HepG2 (cell line): ENCODE results near the gene CASKIN2. TPM values are rescaled to one million over a fixed set of nuclear protein-coding genes. Genes with fewer than 3 reads are reported as not detected.

Source experiments
- ATAC-seq: fragments of 200-7000 bp; cut with Tn5 transposase; 3 replicates; pipeline ENCODE4 v1.9.1; 2020; ENCODE audit warnings: mild to moderate bottlenecking, moderate library complexity
- BruUV-seq: library from RNA; stranded (reverse); fragments of 400-500 nt; replicated peaks from 2 replicates; lab custom pipeline; 2021; lab: Mats Ljungman, UMichigan
- CTCF ChIA-PET: fragments of 300-600 bp; formaldehyde crosslinking; extraction: SDS; loops from one replicate; lab custom pipeline; 2021; ENCODE audit warnings: low total read pairs, inconsistent platforms, low intra/inter-chr PET ratio; lab: Yijun Ruan, JAX
- POLR2A ChIA-PET: fragments of 350-600 bp; sonication (Branson Sonifier 250); formaldehyde crosslinking; loops from one replicate; lab custom pipeline; 2020; ENCODE audit warnings: antibody characterized with exemption, inconsistent platforms; lab: Yijun Ruan, JAX
- DNase-seq: peaks from one replicate; pipeline ENCODE4 v3.0.0-alpha.2; 2015; ENCODE audit warnings: low spot score
- FAIRE-seq: peaks from 3 replicates; lab custom pipeline; 2011; peaks lifted over from hg19 to GRCh38; lab: Jason Lieb, UNC
- H2AFZ ChIP-seq: one replicate; pipeline ENCODE4 v1.6.1; 2011; ENCODE audit warnings: low read length, inconsistent platforms
- H3K27ac ChIP-seq: fragments of 300-600 bp; 3 replicates; pipeline ENCODE4 v1.8.0; 2011; ENCODE audit warnings: mixed run types, mild to moderate bottlenecking, mixed read lengths, low read length, inconsistent platforms; ENCODE audit not compliant: insufficient read depth; ENCODE audit errors: extremely low read length
- H3K27me3 ChIP-seq, 2 experiments: fragments of 200-600 bp in 1 of 2; 2 replicates in 1 of 2; 3 replicates in 1 of 2; pipeline versions ENCODE4 v1.6.0 to v1.8.0; 2011; ENCODE audit warnings: low read length in 2 of 2, mild to moderate bottlenecking in 2 of 2, moderate library complexity in 2 of 2, inconsistent platforms in 1 of 2; ENCODE audit not compliant: insufficient read depth in 2 of 2, control insufficient read depth in 1 of 2
- H3K36me3 ChIP-seq, 2 experiments: fragments of 200-600 bp in 1 of 2; replicated peaks in 1 of 2; 2 replicates in 1 of 2; 3 replicates in 1 of 2; pipeline versions ENCODE4 v1.5.1 to v1.8.0; 2011; ENCODE audit warnings: low read length in 2 of 2, inconsistent platforms in 1 of 2; ENCODE audit not compliant: insufficient read depth in 2 of 2, control insufficient read depth in 1 of 2
- H3K4me1 ChIP-seq: 2 replicates; pipeline ENCODE4 v1.5.1; 2012; ENCODE audit warnings: low read length, inconsistent platforms; ENCODE audit not compliant: insufficient read depth
- H3K4me2 ChIP-seq: 2 replicates; pipeline ENCODE4 v1.6.0; 2011; ENCODE audit warnings: low read depth, low read length, inconsistent platforms
- H3K4me3 ChIP-seq, 3 experiments: fragments of 200-600 bp in 1 of 3; sonication (generic), shearing (Covaris generic) in 1 of 3; replicated peaks in 1 of 3; 2 replicates each; pipeline ENCODE4 v1.5.1; 2011 to 2016; ENCODE audit warnings: low read length in 3 of 3, inconsistent platforms in 2 of 3, low read depth in 2 of 3, mild to moderate bottlenecking in 2 of 3, control low read depth in 1 of 3, mixed read lengths in 1 of 3; ENCODE audit not compliant: insufficient read depth in 1 of 3
- H3K79me2 ChIP-seq: one replicate; pipeline ENCODE4 v1.6.1; 2011; ENCODE audit warnings: low read length, inconsistent platforms; ENCODE audit not compliant: insufficient read depth
- H3K9ac ChIP-seq: 2 replicates; pipeline ENCODE4 v1.6.0; 2011; ENCODE audit warnings: mild to moderate bottlenecking, low read depth, low read length, inconsistent platforms; ENCODE audit not compliant: insufficient read depth
- H3K9me3 ChIP-seq: 2 replicates; pipeline ENCODE4 v1.5.1; 2012; ENCODE audit warnings: mild to moderate bottlenecking, low read length
- H4K20me1 ChIP-seq: 2 replicates; pipeline ENCODE4 v1.6.0; 2011; ENCODE audit warnings: inconsistent platforms, mild to moderate bottlenecking, low read length, moderate library complexity; ENCODE audit not compliant: insufficient read depth
- RFX1 ChIP-seq: fragments of 450-650 bp; IDR thresholded peaks from 2 replicates; pipeline ENCODE4 v1.6.1; 2017
- ZNF207 ChIP-seq: fragments of 450-650 bp; IDR thresholded peaks from 2 replicates; pipeline ENCODE4 v1.6.1; 2016; ENCODE audit warnings: antibody characterized with exemption, borderline replicate concordance
- ZNF790 ChIP-seq: sonication (generic); formaldehyde crosslinking; IDR thresholded peaks from 2 replicates; pipeline ENCODE4 v1.8.0; 2022; ENCODE audit warnings: missing genetic modification reagents, mild to moderate bottlenecking, borderline replicate concordance
- ZNF841 ChIP-seq: sonication (generic); formaldehyde crosslinking; IDR thresholded peaks from 2 replicates; pipeline ENCODE4 v1.8.1; 2023; ENCODE audit warnings: missing genetic modification reagents, borderline replicate concordance
- WGBS: methylation state at CpG from one replicate; pipeline ENCODE4 v1.1.6; 2017; ENCODE audit warnings: low lambda C conversion rate; 5-methylcytosine and 5-hydroxymethylcytosine counted together
- in situ Hi-C: cut with HindIII; loops from 2 replicates; pipeline ENCODE4 v1.10.0; 2017; ENCODE audit warnings: low pct_unique_long_range_greater_than_20kb; ENCODE audit not compliant: extremely low pct_ligation_motif_present
- intact Hi-C: fragments of 100-400 bp; cut with micrococcal nuclease; formaldehyde crosslinking; loops from one replicate; pipeline ENCODE4 v1.10.0; 2022; ENCODE audit not compliant: unreplicated experiment
- polyA plus RNA-seq, 8 experiments: library from polyadenylated mRNA; depleted of rRNA in 3 of 8; stranded (reverse) in 7 of 8; unstranded in 1 of 8; fragments of >200 nt; fragmentation: Illumina TruSeq in 4 of 8; extraction: Trizol in 4 of 8; gene quantifications; 2 replicates each; pipeline versions ENCODE4 v1.2.1 to v1.2.3, GENCODE V29; 2011 to 2016; ENCODE audit warnings: low read depth in 4 of 8, missing spikeins in 1 of 8, mixed read lengths in 1 of 8; ENCODE audit not compliant: insufficient read depth in 1 of 8
- total RNA-seq, 5 experiments: library from RNA; depleted of rRNA; stranded (reverse); fragments of >200 nt; fragmentation: Illumina TruSeq; extraction: Trizol; gene quantifications; 2 replicates each; pipeline ENCODE4 v1.2.3, GENCODE V29; 2016; ENCODE audit warnings: low read depth in 1 of 5
- TF ChIP-seq, protein P1 (sequence below): sonication (generic); formaldehyde crosslinking; IDR thresholded peaks from 2 replicates; pipeline ENCODE4 v1.8.0; 2022; ENCODE audit warnings: missing genetic modification reagents, mild to moderate bottlenecking, moderate library complexity, borderline replicate concordance
- TF ChIP-seq, protein P2 (sequence below): sonication (generic); formaldehyde crosslinking; IDR thresholded peaks from 2 replicates; pipeline ENCODE4; 2020; ENCODE audit warnings: missing genetic modification reagents, mild to moderate bottlenecking, borderline replicate concordance

The CASKIN2 gene
- total and polyA plus RNA-seq, 2 of the 13 experiments (the other 11 are each of a cell fraction or from before 2014, with no cell fraction given), result 5.2 to 7.8 TPM

DNA sequence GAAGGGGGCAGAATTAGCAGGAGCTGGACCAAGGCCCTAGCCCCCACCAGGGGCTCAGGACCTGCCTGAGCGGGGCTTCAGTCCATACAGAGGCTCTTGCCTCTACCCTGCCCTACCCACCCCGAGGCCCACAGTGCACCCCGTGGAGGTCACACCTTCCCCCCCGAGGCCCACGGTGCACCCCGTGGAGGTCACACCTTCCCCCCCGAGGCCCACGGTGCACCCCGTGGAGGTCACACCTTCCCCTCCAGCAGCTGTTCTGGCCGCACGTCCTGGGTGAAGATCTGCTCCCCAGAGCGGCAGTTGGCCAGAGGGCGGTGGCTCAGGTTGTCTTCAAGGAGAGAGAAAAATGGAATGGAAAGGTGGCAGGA is 11.4 kb downstream of the CASKIN2 start (continued):
- TF ChIP-seq, protein P1, sequence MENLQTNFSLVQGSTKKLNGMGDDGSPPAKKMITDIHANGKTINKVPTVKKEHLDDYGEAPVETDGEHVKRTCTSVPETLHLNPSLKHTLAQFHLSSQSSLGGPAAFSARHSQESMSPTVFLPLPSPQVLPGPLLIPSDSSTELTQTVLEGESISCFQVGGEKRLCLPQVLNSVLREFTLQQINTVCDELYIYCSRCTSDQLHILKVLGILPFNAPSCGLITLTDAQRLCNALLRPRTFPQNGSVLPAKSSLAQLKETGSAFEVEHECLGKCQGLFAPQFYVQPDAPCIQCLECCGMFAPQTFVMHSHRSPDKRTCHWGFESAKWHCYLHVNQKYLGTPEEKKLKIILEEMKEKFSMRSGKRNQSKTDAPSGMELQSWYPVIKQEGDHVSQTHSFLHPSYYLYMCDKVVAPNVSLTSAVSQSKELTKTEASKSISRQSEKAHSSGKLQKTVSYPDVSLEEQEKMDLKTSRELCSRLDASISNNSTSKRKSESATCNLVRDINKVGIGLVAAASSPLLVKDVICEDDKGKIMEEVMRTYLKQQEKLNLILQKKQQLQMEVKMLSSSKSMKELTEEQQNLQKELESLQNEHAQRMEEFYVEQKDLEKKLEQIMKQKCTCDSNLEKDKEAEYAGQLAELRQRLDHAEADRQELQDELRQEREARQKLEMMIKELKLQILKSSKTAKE (CRISPR knock-in tag), result no peak

DNA sequence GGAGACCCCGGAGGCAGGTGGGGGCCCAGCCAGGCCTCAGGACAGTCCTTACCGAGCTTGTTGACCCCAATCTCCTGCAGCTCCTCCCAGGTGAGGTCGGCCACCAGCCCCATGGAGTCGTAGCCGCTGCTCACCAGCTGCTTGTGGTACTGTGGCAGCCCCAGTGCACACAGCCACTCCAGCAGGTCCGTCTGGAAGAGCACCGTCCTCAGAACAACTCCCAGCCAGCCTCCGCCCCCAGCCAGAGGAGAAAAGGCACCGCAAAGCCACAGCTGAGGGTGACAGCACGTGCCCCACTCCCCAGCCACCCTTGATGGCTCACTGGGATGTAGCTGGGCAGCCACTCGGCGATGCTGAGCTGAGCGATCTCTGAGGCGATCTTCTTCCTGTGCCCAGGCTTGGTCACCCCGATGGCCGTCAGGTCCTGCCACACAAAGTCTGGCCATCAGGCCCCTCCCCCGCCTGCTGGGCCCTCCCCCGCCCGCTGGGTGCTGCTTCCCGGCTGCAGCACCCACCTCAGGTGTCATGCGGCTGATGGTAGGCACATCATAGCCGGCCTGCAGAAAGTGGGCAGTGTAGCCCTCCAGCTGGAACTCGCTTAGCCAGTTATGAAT is 11.9 kb downstream of the CASKIN2 start:
- no peaks in the 10 kb centered on the region for H3K9me3 ChIP-seq
- H3K9ac ChIP-seq, result no peak overlapping the region
- H4K20me1 ChIP-seq, result no peaks in the 10 kb centered on the region
- H3K27ac ChIP-seq, result no peak overlapping the region
- no peak for FAIRE-seq
- in situ Hi-C loops (no loop called here), intact Hi-C loops (no loop called here)
- no peaks in the 10 kb centered on the region for H3K27me3 ChIP-seq
- H3K4me1 ChIP-seq, result peaks cover 22% of the 10 kb centered on the region
- H3K4me3 ChIP-seq, result no peak overlapping the region
- H3K4me2 ChIP-seq, result no peak overlapping the region
- H3K36me3 ChIP-seq, result peaks cover 13 to 42% of the 10 kb centered on the region in 2 experiments; a peak in 4 of 5 replicates
- DNase-seq, result no peak
- 93% methylated on average over 9 of the region's 23 CpGs for WGBS
- ChIA-PET CTCF (interaction anchor here (1.2 to 2.7 kb wide), 3 partner anchors 12 to 98 kb away, joined by 3 to 22 read pairs (median 4); partner anchors contain the start of genes CASKIN2, LLGL2 and TSEN54), POLR2A (interaction anchor here (0.9 to 1.0 kb wide), 2 partner anchors 8 to 54 kb away, joined by 3 to 4 read pairs; no protein-coding TSS in a partner anchor)
- H3K79me2 ChIP-seq, result no peaks in the 10 kb centered on the region
- BruUV-seq, result no TSS peak
- no peak for ATAC-seq
- H2AFZ ChIP-seq, result no peak overlapping the region
- TF ChIP-seq ZNF207 (no peak), RFX1 (no peak), ZNF790 (CRISPR knock-in tag) (no peak), ZNF841 (CRISPR knock-in tag) (no peak)
- TF ChIP-seq, protein P2, sequence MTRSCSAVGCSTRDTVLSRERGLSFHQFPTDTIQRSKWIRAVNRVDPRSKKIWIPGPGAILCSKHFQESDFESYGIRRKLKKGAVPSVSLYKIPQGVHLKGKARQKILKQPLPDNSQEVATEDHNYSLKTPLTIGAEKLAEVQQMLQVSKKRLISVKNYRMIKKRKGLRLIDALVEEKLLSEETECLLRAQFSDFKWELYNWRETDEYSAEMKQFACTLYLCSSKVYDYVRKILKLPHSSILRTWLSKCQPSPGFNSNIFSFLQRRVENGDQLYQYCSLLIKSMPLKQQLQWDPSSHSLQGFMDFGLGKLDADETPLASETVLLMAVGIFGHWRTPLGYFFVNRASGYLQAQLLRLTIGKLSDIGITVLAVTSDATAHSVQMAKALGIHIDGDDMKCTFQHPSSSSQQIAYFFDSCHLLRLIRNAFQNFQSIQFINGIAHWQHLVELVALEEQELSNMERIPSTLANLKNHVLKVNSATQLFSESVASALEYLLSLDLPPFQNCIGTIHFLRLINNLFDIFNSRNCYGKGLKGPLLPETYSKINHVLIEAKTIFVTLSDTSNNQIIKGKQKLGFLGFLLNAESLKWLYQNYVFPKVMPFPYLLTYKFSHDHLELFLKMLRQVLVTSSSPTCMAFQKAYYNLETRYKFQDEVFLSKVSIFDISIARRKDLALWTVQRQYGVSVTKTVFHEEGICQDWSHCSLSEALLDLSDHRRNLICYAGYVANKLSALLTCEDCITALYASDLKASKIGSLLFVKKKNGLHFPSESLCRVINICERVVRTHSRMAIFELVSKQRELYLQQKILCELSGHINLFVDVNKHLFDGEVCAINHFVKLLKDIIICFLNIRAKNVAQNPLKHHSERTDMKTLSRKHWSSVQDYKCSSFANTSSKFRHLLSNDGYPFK (CRISPR knock-in tag), result no peak
